HEK293T (cell line): ENCODE results near the gene AMN.

ENCODE experiments used
- ARNT ChIP-seq: fragments of 450-650 bp; IDR thresholded peaks from 2 replicates; pipeline ENCODE4 v1.6.1; 2017; ENCODE audit warnings: mild to moderate bottlenecking
- ELF4 ChIP-seq: fragments of 450-650 bp; IDR thresholded peaks from 2 replicates; pipeline ENCODE4 v1.6.1; 2017; ENCODE audit warnings: antibody characterized with exemption
- LEF1 ChIP-seq: fragments of 450-650 bp; IDR thresholded peaks from 2 replicates; pipeline ENCODE4 v1.6.1; 2017; ENCODE audit warnings: mild to moderate bottlenecking, borderline replicate concordance

- TF ChIP-seq ELF4 = no peak
- no peak for TF ChIP-seq ARNT
- TF ChIP-seq LEF1 = no peak
Observed at GRCh38 chr14:102873546-102874061, 48.9 kb upstream of the AMN start.
